GM19193 (cell line): ENCODE measurements around the gene CSHL1.
"Not testable (repeated sequence)": the region's sequence is repeated elsewhere in the genome, so short reads cannot be mapped to it uniquely, and the experiment has no call there.

Experiments used
- POLR2A ChIP-seq: IDR thresholded peaks from 4 replicates; pipeline ENCODE4 v1.6.1; 2011; ENCODE audit not compliant: insufficient read depth, insufficient read length; ENCODE audit errors: extremely low read depth

The CSHL1 gene

GRCh38 chr17:63914471-63914870 is 3.4 kb upstream of the CSHL1 start:
- no peak for TF ChIP-seq POLR2A

DNA sequence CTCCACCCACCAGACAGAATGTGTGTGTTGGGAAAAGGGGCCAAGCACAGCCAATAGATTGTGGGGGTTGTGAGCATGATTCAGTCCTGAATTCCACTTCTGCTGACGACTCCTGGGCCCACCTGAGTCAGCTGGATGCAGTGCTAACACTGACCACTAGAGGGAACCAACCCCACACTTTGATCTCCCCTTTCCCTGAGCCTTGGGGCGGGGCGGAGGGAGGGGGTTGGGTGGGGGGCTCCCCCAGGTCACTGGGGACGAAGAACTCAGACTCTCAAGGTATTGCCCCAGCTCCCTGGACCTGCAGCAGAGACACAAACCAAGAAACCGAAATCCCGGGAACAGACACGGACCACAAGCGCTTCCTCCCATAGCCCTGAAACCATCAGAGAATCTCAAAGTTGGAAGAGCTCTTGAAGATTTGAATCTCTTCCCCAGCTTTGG is 621 bp upstream of the CSHL1 start:
- no peak for TF ChIP-seq POLR2A

DNA sequence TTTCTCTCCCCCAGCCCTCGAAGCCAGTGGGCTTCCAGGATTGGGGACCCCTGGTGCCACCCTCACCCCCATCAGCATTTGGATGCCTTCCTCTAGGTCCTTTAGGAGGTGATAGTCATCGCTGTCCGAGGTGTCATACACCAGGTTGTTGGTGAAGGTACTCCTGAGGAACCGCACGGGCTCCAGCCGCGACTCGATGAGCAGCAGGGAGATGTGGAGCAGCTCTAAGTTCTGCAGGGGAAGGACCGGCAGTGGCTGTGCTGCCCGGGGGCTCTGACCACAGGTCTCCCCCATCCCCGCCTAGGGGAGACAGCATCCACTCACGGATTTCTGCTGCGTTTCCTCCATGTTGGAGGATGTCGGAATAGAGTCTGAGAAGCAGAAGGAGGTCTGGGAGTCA is 962 bp downstream of the CSHL1 start:
- no peak for TF ChIP-seq POLR2A

DNA sequence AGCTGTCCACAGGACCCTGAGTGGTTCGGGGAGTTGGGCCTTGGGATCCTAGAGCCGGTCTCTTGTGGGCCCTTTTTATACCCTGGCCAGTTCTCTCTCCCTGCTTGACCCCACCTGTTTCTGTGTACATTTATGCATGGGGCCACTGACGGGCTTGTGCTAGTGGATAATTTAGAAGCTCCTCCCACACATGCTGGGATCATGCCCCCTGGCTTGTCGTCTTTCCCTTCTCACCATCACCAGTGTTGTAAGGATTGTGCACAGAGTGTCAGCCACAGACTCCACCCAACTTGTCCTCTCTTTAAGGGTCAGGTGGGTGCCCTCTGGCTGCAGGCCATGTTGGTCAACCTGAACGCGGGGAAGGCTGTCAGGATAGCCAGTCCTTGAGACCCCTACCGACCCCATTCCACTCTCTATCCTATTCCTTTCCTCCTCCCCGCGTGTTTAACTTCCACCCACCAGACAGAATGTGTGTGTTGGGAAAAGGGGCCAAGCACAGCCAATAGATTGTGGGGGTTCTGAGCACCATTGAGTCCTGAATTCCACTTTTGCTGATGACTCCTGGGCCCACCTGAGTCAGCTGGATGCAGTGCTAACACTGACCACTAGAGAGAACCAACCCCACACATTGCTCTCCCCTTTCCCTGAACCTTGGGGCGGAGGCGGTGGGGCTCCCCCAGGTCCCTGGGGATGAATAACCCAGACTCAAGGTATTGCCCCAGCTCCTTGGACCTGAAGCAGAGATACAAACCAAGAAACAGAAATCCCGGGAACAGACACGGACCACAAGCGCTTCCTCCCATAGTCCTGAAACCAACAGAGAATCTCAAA is 14.3 kb downstream of the CSHL1 start, which contains the start of gene CSH1:
CSH1 (minus strand) TSS at position 51 of the 831 bp plus-strand sequence. CDS start 63 bp downstream, outside the sequence.
- TF ChIP-seq POLR2A = not testable (repeated sequence)

- no peak for TF ChIP-seq POLR2A
Observed at GRCh38 chr17:63881935-63882601, 29.0 kb downstream of the CSHL1 start, which contains the start of gene GH2. Gene GH2 (minus strand): TSS chr17:63881944. CDS start chr17:63881801, 143 bp downstream.

GRCh38 chr17:63880706-63881105 is 30.4 kb downstream of the CSHL1 start:
- no peak for TF ChIP-seq POLR2A

- not testable (repeated sequence) for TF ChIP-seq POLR2A
Observed at GRCh38 chr17:63873577-63873976, 37.5 kb downstream of the CSHL1 start, which contains the start of gene CSH2. Gene CSH2 (minus strand): TSS chr17:63873677. CDS start chr17:63873614, 63 bp downstream.
